Sigmoid colon (tissue), 4 donors: ENCODE data around the gene ZFYVE26.

Experiments
- EP300 ChIP-seq, 4 donors: sonication (generic); formaldehyde crosslinking; IDR thresholded peaks; one replicate each; pipeline ENCODE4 v1.6.1; 2017; ENCODE audit warnings: antibody characterized with exemption in 4 of 4
- POLR2A ChIP-seq, 2 donors: fragments of 450-650 bp; IDR thresholded peaks; one replicate each; pipeline ENCODE4 v1.6.1; 2016; ENCODE audit warnings: antibody characterized with exemption in 2 of 2, mild to moderate bottlenecking in 2 of 2, moderate library complexity in 2 of 2
- POLR2AphosphoS5 ChIP-seq, 4 donors: sonication (generic); formaldehyde crosslinking; IDR thresholded peaks; one replicate each; pipeline ENCODE4 v1.6.1; 2017; ENCODE audit warnings: antibody characterized with exemption in 4 of 4
- TF ChIP-seq, protein P1 (sequence below), 4 experiments: fragments of 450-650 bp in 3 of 4; fragments of 200-600 bp in 1 of 4; IDR thresholded peaks; one replicate each; pipeline ENCODE4 v1.5.1; 2016 to 2019; ENCODE audit warnings: antibody characterized with exemption in 4 of 4, mild to moderate bottlenecking in 3 of 4, moderate library complexity in 2 of 4

GRCh38 chr14:67853715-67854114, 37.3 kb upstream of the ZFYVE26 start:
- TF ChIP-seq, protein P1, sequence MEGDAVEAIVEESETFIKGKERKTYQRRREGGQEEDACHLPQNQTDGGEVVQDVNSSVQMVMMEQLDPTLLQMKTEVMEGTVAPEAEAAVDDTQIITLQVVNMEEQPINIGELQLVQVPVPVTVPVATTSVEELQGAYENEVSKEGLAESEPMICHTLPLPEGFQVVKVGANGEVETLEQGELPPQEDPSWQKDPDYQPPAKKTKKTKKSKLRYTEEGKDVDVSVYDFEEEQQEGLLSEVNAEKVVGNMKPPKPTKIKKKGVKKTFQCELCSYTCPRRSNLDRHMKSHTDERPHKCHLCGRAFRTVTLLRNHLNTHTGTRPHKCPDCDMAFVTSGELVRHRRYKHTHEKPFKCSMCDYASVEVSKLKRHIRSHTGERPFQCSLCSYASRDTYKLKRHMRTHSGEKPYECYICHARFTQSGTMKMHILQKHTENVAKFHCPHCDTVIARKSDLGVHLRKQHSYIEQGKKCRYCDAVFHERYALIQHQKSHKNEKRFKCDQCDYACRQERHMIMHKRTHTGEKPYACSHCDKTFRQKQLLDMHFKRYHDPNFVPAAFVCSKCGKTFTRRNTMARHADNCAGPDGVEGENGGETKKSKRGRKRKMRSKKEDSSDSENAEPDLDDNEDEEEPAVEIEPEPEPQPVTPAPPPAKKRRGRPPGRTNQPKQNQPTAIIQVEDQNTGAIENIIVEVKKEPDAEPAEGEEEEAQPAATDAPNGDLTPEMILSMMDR (IDR thresholded peaks at IDR 0.05): no peak
- TF ChIP-seq POLR2AphosphoS5 (IDR thresholded peaks at IDR 0.05) (no peak), EP300 (IDR thresholded peaks at IDR 0.05) (no peak), POLR2A (IDR thresholded peaks at IDR 0.05) (no peak)
